Epidermal melanocyte (primary cell): ENCODE results near the gene LAMA5.

Source experiments
- DNase-seq: peaks from one replicate; pipeline ENCODE4 v3.0.0; 2011; ENCODE audit warnings: low spot score; ENCODE audit not compliant: insufficient read length

LAMA5 gene

GRCh38 chr20:62370807-62371587, 3.9 kb upstream of the LAMA5 start:
- DNase-seq: no peak

- DNase-seq: peak; percentile 76
Observed at GRCh38 chr20:62370115-62370806, 3.1 kb upstream of the LAMA5 start.

DNA sequence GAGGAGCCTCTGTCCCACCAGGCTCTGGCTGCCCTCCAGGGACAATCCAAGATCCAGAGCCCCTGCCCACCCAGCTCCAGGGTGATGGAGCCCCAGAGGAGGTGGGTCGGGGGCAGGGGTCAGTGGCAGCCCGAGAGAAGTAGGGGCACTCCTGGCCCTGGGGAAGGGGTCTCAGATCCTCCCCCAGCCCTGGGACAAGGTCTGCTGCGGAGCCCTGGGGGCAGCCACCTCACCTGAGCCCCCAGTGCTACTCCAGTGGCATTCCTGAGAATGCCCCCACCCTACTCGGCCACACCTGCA, 2.7 kb upstream of the LAMA5 start:
- DNase-seq: no peak

DNA sequence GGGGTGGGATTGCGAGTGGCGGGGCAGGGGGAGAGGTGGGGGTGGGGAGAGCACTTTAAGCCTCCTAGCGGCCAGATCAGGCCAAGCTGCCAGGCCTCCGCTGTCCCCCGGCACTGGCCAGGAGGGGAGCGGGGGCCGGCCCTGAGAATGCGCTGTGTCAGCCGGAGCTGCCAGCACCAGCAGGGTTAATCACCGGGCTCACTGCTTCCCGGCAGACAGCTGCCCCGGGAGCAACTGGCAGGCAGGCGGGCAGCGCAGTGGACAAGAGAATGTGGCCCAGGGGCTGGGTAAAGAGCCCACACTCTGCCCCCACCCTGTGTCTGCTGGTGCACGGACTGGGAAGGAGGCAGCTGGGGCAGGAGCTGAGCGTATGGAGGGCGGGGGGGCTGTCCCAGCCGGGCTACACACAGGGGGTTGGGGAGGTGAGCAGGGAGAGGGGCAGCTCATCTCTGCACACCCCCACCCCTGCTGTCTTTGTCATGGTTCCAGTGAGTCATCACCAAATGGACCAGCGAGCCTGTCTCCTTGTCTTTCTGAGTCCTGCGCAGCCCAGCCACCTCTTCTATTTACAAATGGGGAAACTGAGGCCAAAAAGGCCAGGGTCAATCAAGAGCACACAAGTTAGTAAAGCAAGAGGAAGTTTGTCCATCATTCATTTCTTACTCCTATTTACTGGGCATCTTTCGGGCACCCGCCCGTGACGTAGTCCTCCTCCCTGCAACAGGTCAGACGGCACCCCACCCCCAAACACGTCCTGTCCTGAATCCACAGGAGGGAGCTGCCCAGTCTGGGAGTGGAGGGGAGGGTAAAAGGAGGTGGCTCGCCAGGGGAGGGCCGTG, 2.1 kb upstream of the LAMA5 start:
- DNase-seq: peak; percentile 82

DNA sequence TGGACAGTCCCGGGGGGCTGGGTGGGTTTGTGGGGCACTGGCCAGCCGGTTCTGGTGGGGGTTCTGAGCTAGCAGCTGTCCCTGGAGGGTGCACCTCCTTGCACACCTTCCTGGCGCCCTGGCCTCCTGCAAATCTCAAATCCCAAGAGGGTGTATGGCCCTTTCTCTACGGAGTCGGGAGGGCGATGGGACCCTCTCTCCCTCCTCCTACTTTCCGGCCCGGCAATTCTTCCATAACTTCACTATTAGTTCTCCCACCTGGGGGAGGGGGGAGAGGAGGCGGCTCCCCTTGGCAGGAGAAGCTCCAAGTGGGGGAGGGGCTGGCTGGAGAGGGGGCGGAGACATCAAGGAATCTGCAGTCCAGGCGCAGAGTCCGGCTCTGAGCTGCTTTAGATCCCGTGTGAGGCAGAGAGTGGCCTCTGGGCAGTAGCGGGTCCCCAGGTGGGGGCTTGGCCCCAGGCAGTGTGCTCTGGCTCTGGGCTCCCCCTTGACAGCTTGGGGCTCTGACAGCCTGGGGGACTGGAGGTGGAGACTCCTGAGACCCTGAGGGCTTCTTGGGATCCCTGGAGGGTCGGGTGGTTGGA, 1.4 kb upstream of the LAMA5 start:
- no peak for DNase-seq

- DNase-seq: no peak
Observed at GRCh38 chr20:62367633-62368391, 700 bp upstream of the LAMA5 start.

DNA sequence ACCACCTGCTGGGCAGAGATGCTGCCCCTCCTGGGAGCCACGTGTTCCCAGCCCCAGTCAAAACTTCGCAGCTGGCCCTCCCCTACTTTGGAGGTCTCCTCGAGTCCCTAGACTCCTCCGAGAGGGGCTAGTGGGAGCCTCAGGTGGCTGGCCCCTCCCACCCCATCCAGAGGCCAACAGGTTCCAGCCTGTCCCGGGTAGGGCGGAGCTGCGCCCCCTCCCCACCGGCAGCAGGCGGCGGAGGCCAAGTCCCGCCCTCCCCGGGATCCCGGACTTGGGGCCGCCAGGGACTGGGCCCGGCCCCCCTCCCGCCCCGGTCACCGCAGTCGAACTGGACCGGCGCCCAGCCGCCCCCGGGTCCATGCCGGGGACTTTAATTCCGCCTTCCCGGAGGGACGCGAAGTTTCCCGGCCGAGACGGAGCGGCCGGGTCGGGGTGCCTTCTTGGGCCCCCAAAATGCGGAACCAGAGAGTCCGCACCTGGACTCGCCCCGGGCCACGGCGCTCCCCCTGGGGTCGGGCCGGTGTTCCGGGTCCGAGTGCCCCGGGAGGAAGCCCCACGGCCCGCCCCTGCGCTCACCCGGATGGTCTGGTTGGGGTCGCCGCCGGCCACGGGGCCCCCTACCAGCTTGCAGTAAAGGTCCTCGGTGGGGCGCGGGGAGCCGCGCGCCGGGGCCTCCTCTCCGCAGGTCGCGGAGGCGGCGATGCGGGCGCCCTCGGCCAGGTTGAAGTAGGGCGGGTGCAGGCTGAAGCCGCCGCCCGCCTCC, 559 bp downstream of the LAMA5 start:
- no peak for DNase-seq

- no peak for DNase-seq
Observed at GRCh38 chr20:62365814-62366369, 1.2 kb downstream of the LAMA5 start.

DNA sequence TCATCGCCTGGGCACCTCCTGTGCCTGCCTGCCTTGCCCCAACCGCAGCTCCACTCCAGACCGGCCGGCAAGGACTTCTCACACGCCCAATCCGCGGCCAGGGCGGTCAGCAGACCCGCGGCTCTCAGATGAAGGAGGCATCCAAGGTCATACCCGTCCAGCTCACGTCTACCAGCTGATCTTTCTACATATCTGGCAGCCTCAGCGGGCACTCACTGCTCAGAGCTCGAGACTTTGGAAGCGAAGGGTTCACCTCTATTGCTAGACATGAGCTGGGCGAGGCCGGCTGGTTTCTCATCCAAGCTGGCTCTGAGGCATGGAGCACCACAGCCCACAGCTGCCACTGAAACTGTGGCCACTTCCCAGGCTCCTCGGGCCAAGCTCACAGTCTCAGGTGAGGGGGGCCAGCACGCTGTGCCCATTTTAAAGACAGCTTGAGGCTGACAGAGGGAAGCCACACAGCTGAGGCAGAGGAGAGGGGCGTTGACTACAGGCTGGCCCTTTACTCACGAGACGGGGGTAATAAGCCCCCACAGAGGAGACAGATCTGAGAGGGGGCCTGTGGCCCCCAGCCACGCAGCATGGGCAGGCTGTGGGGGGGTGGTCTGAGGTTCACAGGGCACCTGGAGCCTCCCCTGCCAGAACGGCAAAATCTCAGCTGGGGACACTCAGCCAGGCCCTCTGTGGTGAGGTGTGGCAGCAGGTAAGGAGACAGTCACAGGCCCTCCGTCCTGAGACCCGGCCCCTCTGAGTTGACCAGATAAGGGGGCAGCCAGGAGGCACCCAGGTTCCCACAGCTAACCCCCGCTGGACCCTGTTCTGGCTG, 2.0 kb downstream of the LAMA5 start:
- no peak for DNase-seq

- no peak for DNase-seq
Observed at GRCh38 chr20:62363920-62364851, 2.9 kb downstream of the LAMA5 start.

- DNase-seq: no peak
Observed at GRCh38 chr20:62362991-62363919, 3.9 kb downstream of the LAMA5 start.

GRCh38 chr20:62362590-62362940, 4.5 kb downstream of the LAMA5 start:
- DNase-seq: no peak

DNA sequence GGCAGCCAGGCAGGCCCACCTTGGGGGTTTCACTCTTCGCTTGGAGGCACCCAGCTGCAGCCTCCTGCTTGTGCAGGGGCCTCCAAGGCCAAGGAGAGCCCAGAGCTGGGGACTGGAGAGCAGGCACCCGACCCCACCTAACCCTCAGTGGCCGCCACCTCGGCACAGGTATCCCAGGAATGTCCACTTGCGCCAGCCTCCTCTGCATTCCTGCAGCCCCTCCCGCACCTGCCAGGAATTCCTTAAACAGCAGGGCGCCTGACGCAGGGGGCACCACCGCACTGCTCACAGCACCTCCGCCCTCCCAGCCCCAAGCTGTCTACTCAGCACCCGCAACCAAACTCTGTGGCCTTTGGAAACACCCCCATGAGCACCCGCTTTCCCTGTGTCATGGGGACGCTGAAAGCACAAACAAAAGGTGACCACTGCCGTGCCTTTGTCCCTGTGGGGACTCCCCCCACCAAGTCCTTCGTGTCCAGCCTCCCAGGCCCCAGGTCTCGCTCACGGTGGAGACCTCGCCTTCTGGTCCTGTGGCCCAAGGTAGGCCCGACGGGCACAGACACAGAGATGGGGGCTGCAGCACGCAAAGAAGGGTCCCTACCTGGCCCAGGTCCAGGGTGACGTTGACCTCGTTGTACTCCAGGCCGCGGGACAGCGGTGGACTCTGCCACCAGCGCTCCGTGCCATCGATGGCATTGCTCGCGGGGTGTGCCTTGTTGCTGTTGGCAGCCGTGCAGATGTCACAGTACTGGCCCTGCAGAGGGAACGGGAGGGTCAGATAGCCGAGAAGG, 5.1 kb downstream of the LAMA5 start:
- no peak for DNase-seq

GRCh38 chr20:62360854-62361798, 6.0 kb downstream of the LAMA5 start:
- DNase-seq: no peak

- no peak for DNase-seq
Observed at GRCh38 chr20:62359491-62360121, 7.5 kb downstream of the LAMA5 start.
